ENCODE measurements around the gene MST1R.

MST1R gene

GRCh38 chr3:49879721-49880120 is 24.0 kb downstream of the MST1R start:
- in situ Hi-C loops (cut with HindIII; ENCODE audit: low sequenced_read_pairs), result no loop called here

- in situ Hi-C loops (cut with HindIII; ENCODE audit: low sequenced_read_pairs), result no loop called here
These were observed 25.0 kb downstream of the MST1R start for GRCh38 chr3:49878686-49879085.

- in situ Hi-C loops (cut with HindIII; ENCODE audit: low sequenced_read_pairs), result no loop called here
These were observed 26.0 kb downstream of the MST1R start for GRCh38 chr3:49877716-49878115.

- in situ Hi-C loops (cut with HindIII; ENCODE audit: low sequenced_read_pairs), result no loop called here
These were observed 27.1 kb downstream of the MST1R start for GRCh38 chr3:49876567-49876966.

- in situ Hi-C loops (cut with HindIII; ENCODE audit: low sequenced_read_pairs), result loop anchor here (25.0 kb wide), 2 partner anchors 89 to 164 kb away; no protein-coding TSS in a partner anchor
These were observed 30.1 kb downstream of the MST1R start for GRCh38 chr3:49873623-49874022.

GRCh38 chr3:49872801-49873281 is 30.8 kb downstream of the MST1R start:
- in situ Hi-C loops (cut with HindIII; ENCODE audit: low sequenced_read_pairs), result loop anchor here (25.0 kb wide), 2 partner anchors 89 to 164 kb away; no protein-coding TSS in a partner anchor

- in situ Hi-C loops (cut with HindIII; ENCODE audit: low sequenced_read_pairs), result loop anchor here (25.0 kb wide), 2 partner anchors 91 to 166 kb away; no protein-coding TSS in a partner anchor
These were observed 32.0 kb downstream of the MST1R start for GRCh38 chr3:49871531-49872153.

- in situ Hi-C loops (cut with HindIII; ENCODE audit: low sequenced_read_pairs), result loop anchor here (10.0 to 25.0 kb wide), 5 partner anchors 93 to 315 kb away; no protein-coding TSS in a partner anchor
These were observed 34.0 kb downstream of the MST1R start, which contains the start of gene CAMKV for GRCh38 chr3:49869525-49870126. CAMKV (minus strand) TSS chr3:49869906; CDS start chr3:49862388, 7,518 bp downstream.

GRCh38 chr3:49868862-49869466 is 34.7 kb downstream of the MST1R start:
- in situ Hi-C loops (cut with HindIII; ENCODE audit: low sequenced_read_pairs), result loop anchor here (10.0 to 25.0 kb wide), 5 partner anchors 93 to 316 kb away; no protein-coding TSS in a partner anchor

GRCh38 chr3:49867871-49868321 is 35.8 kb downstream of the MST1R start:
- in situ Hi-C loops (cut with HindIII; ENCODE audit: low sequenced_read_pairs), result loop anchor here (10.0 to 25.0 kb wide), 5 partner anchors 93 to 317 kb away; no protein-coding TSS in a partner anchor

GRCh38 chr3:49867400-49867799 is 36.3 kb downstream of the MST1R start:
- in situ Hi-C loops (cut with HindIII; ENCODE audit: low sequenced_read_pairs), result loop anchor here (10.0 to 25.0 kb wide), 5 partner anchors 93 to 317 kb away; no protein-coding TSS in a partner anchor

GRCh38 chr3:49865198-49865784 is 38.4 kb downstream of the MST1R start:
- in situ Hi-C loops (cut with HindIII; ENCODE audit: low sequenced_read_pairs), result loop anchor here (10.0 to 25.0 kb wide), 5 partner anchors 90 to 320 kb away; no protein-coding TSS in a partner anchor

- in situ Hi-C loops (cut with HindIII; ENCODE audit: low sequenced_read_pairs), result loop anchor here (10.0 to 25.0 kb wide), 5 partner anchors 90 to 320 kb away; no protein-coding TSS in a partner anchor
These were observed 39.2 kb downstream of the MST1R start for GRCh38 chr3:49864505-49864904.

- in situ Hi-C loops (cut with HindIII; ENCODE audit: low sequenced_read_pairs), result loop anchor here (10.0 to 25.0 kb wide), 5 partner anchors 85 to 325 kb away; no protein-coding TSS in a partner anchor
These were observed 43.9 kb downstream of the MST1R start for GRCh38 chr3:49859576-49860305.

GRCh38 chr3:49856181-49857005 is 47.3 kb downstream of the MST1R start, which contains the start of gene TRAIP:
TRAIP (minus strand) TSS chr3:49856564; CDS start chr3:49856453, 111 bp downstream.
- in situ Hi-C loops (cut with HindIII; ENCODE audit: low sequenced_read_pairs), result loop anchor here (25.0 kb wide), 2 partner anchors 106 to 181 kb away; no protein-coding TSS in a partner anchor

- in situ Hi-C loops (cut with HindIII; ENCODE audit: low sequenced_read_pairs), result loop anchor here (25.0 kb wide), 2 partner anchors 107 to 182 kb away; no protein-coding TSS in a partner anchor
These were observed 48.0 kb downstream of the MST1R start for GRCh38 chr3:49855662-49856061.

- in situ Hi-C loops (cut with HindIII; ENCODE audit: low sequenced_read_pairs), result no loop called here
These were observed 58.0 kb downstream of the MST1R start for GRCh38 chr3:49845694-49846093.

GRCh38 chr3:49844464-49845183 is 59.0 kb downstream of the MST1R start:
- in situ Hi-C loops (cut with HindIII; ENCODE audit: low sequenced_read_pairs), result no loop called here

All from endothelial cell of hepatic sinusoid (primary cell).